K562 (cell line): ENCODE measurements around the gene TMC2. TPM values are rescaled to one million over a fixed set of nuclear protein-coding genes. Genes with fewer than 3 reads are reported as not detected.

ENCODE experiments used
- ARID1B ChIP-seq: fragments of 450-650 bp; IDR thresholded peaks from 2 replicates; pipeline ENCODE4 v1.6.1; 2016; ENCODE audit warnings: antibody characterized with exemption, mild to moderate bottlenecking, inconsistent platforms
- CSDE1 ChIP-seq, 2 experiments: fragments of 450-650 bp; IDR thresholded peaks; 2 replicates each; pipeline ENCODE4 v1.6.1; 2016; ENCODE audit warnings: mild to moderate bottlenecking in 1 of 2
- FOSL1 ChIP-seq: fragments of 200-800 bp; sonication (Bioruptor generic); conservative IDR thresholded peaks from 2 replicates; pipeline ENCODE4 v1.6.1; 2016; ENCODE audit warnings: missing genetic modification characterization, missing compliant biosample characterization
- HDGF ChIP-seq: fragments of 450-650 bp; IDR thresholded peaks from 2 replicates; pipeline ENCODE4 v1.6.1; 2016
- IRF9 ChIP-seq: fragments of 450-650 bp; IDR thresholded peaks from 2 replicates; pipeline ENCODE4 v1.6.1; 2016; ENCODE audit warnings: missing biosample characterization, missing genetic modification characterization
- NONO ChIP-seq, 2 experiments: fragments of 200-400 bp in 1 of 2; fragments of 450-650 bp in 1 of 2; formaldehyde crosslinking in 1 of 2; IDR thresholded peaks; 2 replicates each; pipeline ENCODE4 v1.6.1; 2017; ENCODE audit warnings: low read depth in 2 of 2, mild to moderate bottlenecking in 2 of 2, moderate library complexity in 2 of 2, low read length in 1 of 2
- NRF1 ChIP-seq, 2 experiments: fragments of 450-650 bp; IDR thresholded peaks in 1 of 2; conservative IDR thresholded peaks in 1 of 2; 2 replicates each; pipeline ENCODE4 v1.6.1; 2014; ENCODE audit warnings: mild to moderate bottlenecking in 2 of 2
- RREB1 ChIP-seq: fragments of 250-450 bp; sonication (Bioruptor Pico); IDR thresholded peaks from 2 replicates; pipeline ENCODE4 v1.4.0; 2020
- SAP30 ChIP-seq: fragments of 200-600 bp; sonication (generic); IDR thresholded peaks from 2 replicates; pipeline ENCODE4 v1.6.1; 2012; ENCODE audit warnings: borderline replicate concordance, low read depth, mild to moderate bottlenecking, moderate library complexity, low read length, control low read depth, inconsistent platforms; ENCODE audit not compliant: insufficient read depth, poor library complexity, severe bottlenecking
- TAL1 ChIP-seq: fragments of 450-650 bp; IDR thresholded peaks from 2 replicates; pipeline ENCODE4 v1.6.1; 2016; ENCODE audit warnings: mild to moderate bottlenecking
- TCF3 ChIP-seq: sonication (generic); formaldehyde crosslinking; IDR thresholded peaks from 2 replicates; pipeline ENCODE4 v1.4.0; 2020; ENCODE audit warnings: mild to moderate bottlenecking, missing genetic modification reagents
- TEAD4 ChIP-seq, 2 experiments: sonication (generic) in 1 of 2; formaldehyde crosslinking in 1 of 2; IDR thresholded peaks; 2 replicates each; pipeline versions ENCODE4 v1.6.1 to v1.8.0; 2012 to 2022; ENCODE audit warnings: borderline replicate concordance in 1 of 2, inconsistent platforms in 1 of 2, low read length in 1 of 2, mild to moderate bottlenecking in 1 of 2, missing genetic modification reagents in 1 of 2
- ZBTB11 ChIP-seq, 3 experiments: fragments of 200-800 bp in 1 of 3; fragments of 250-450 bp in 1 of 3; fragments of 450-650 bp in 1 of 3; sonication (Bioruptor Pico) in 1 of 3; sonication (Bioruptor generic) in 1 of 3; formaldehyde crosslinking in 1 of 3; IDR thresholded peaks; 2 replicates each; pipeline versions ENCODE4 v1.6.1 to v1.8.0; 2016 to 2022; ENCODE audit warnings: mild to moderate bottlenecking in 2 of 3, missing genetic modification characterization in 2 of 3, missing compliant biosample characterization in 1 of 3, moderate library complexity in 1 of 3
- ZNF75A ChIP-seq: fragments of 450-650 bp; formaldehyde crosslinking; IDR thresholded peaks from 2 replicates; pipeline ENCODE4 v1.4.0; 2020; ENCODE audit warnings: mild to moderate bottlenecking
- polyA plus RNA-seq, 8 experiments: library from polyadenylated mRNA; depleted of rRNA in 4 of 8; stranded (reverse) in 5 of 8; unstranded in 3 of 8; fragments of >200 nt; fragmentation: Nextera tagmentation in 2 of 8; fragmentation: Illumina TruSeq in 1 of 8; extraction: Ambion mirVana in 2 of 8; extraction: Trizol in 1 of 8; gene quantifications; 2 replicates each; pipeline versions ENCODE4 v1.2.1 to v1.2.3, GENCODE V29; 2011 to 2014; ENCODE audit warnings: inconsistent platforms in 1 of 8, missing spikeins in 1 of 8
- total RNA-seq, 7 experiments: library from RNA; depleted of rRNA in 6 of 7; stranded (reverse); fragments of >200 nt in 6 of 7; fragmentation: Illumina TruSeq in 2 of 7; extraction: Trizol in 2 of 7; gene quantifications; 2 replicates each; pipeline versions ENCODE4 v1.2.1 to v1.2.3, GENCODE V29; 2011 to 2021; ENCODE audit warnings: low replicate concordance in 1 of 7

Gene TMC2
- total and polyA plus RNA-seq, 9 of the 15 experiments (the other 6 are each of a cell fraction or from before 2014, with no cell fraction given) = not detected

- TF ChIP-seq FOSL1 (tag) = peak; percentile 38; the same call in 1 of the 2 replicates
- TF ChIP-seq ZNF75A (CRISPR knock-in tag) = no peak
- no peak for TF ChIP-seq RREB1
- peak; percentile 52 for TF ChIP-seq TCF3
- no peak for TF ChIP-seq HDGF
- TF ChIP-seq TEAD4 (IDR thresholded peaks at IDR 0.05; ENCODE audit: low read length) = peak; percentile 41; the same call in 1 of the 2 replicates
- no peak for TF ChIP-seq TEAD4 (CRISPR knock-in tag; IDR thresholded peaks at IDR 0.05; ENCODE audit: borderline replicate concordance)
- no peak for TF ChIP-seq NRF1 (conservative IDR thresholded peaks at IDR 0.05 in 1 of 2, IDR thresholded peaks at IDR 0.05 in 1 of 2)
- TF ChIP-seq TAL1 = peak; percentile 28; the same call in 1 of the 2 replicates
- TF ChIP-seq CSDE1 (IDR thresholded peaks at IDR 0.05) = no peak
- no peak for TF ChIP-seq NONO (IDR thresholded peaks at IDR 0.05; ENCODE audit: low read depth in 2 of 2, low read length in 1 of 2)
- no peak for TF ChIP-seq SAP30
- TF ChIP-seq IRF9 (tag) = no peak
- no peak for TF ChIP-seq ZBTB11 (CRISPR knock-in tag; IDR thresholded peaks at IDR 0.05)
- TF ChIP-seq ARID1B = peak; percentile 58
- TF ChIP-seq, all 486 proteins: peak for 12
Measured at GRCh38 chr20:2509794-2510193, 26.6 kb upstream of the TMC2 start (continued).
